ENCODE results near the gene ARID2. TPM values are rescaled to one million over a fixed set of nuclear protein-coding genes. Genes with fewer than 3 reads are reported as not detected.
A peak's percentile ranks its signal among the peaks of the same experiment; 100 is the strongest.

The ARID2 gene
- total and polyA plus RNA-seq, 2 of the 13 experiments (the other 11 are each of a cell fraction or from before 2014, with no cell fraction given): 15.9 to 22.2 TPM

- TF ChIP-seq STAG1 (CRISPR knock-in tag; IDR thresholded peaks at IDR 0.05) (peak; percentile 39), ZNF816 (CRISPR knock-in tag; IDR thresholded peaks at IDR 0.05; ENCODE audit: borderline replicate concordance) (no peak), HNF1B (CRISPR knock-in tag; IDR thresholded peaks at IDR 0.05) (no peak), E2F1 (CRISPR knock-in tag; IDR thresholded peaks at IDR 0.05) (peak; percentile 32; the same call in 1 of the 2 replicates), FOSL2 (CRISPR knock-in tag; IDR thresholded peaks at IDR 0.05) (no peak), TFE3 (CRISPR knock-in tag; IDR thresholded peaks at IDR 0.05) (no peak), ARHGAP35 (CRISPR knock-in tag; IDR thresholded peaks at IDR 0.05; ENCODE audit: borderline replicate concordance) (no peak), MLXIP (CRISPR knock-in tag; IDR thresholded peaks at IDR 0.05; ENCODE audit: borderline replicate concordance) (no peak), SNAPC4 (CRISPR knock-in tag; IDR thresholded peaks at IDR 0.05) (no peak), ZNF33B (CRISPR knock-in tag; IDR thresholded peaks at IDR 0.05) (no peak), MAZ (IDR thresholded peaks at IDR 0.05; ENCODE audit: borderline replicate concordance, low read depth, low read length) (no peak), MAZ (CRISPR knock-in tag; IDR thresholded peaks at IDR 0.05; ENCODE audit: low read depth) (no peak), KLF12 (CRISPR knock-in tag; IDR thresholded peaks at IDR 0.05; ENCODE audit: borderline replicate concordance) (0 out of 2 replicates have a peak, but pooled peaks have one; percentile 37), TAF1 (CRISPR knock-in tag; IDR thresholded peaks at IDR 0.05) (no peak), SYNCRIP (IDR thresholded peaks at IDR 0.05; ENCODE audit: insufficient read depth, low read depth, low read length) (no peak)
Measured at GRCh38 chr12:45725631-45726602, 3.6 kb upstream of the ARID2 start (continued).

Measured in HepG2 (cell line).